GM19025 (cell line): Measurements from ENCODE around the gene MORN3.
"Not testable (repeated sequence)": the region's sequence is repeated elsewhere in the genome, so short reads cannot be mapped to it uniquely, and the experiment has no call there.

ENCODE experiments used
- ATAC-seq: cut with Tn5 transposase; IDR thresholded peaks from one replicate; pipeline ENCODE4 v1.9.1; 2021; ENCODE audit warnings: mild to moderate bottlenecking, low read depth, moderate library complexity; ENCODE audit not compliant: unreplicated experiment

MORN3 gene

GRCh38 chr12:121649322-121649721 lies 20.1 kb downstream of the MORN3 start:
- ATAC-seq, result no peak

- no peak for ATAC-seq
Observed at GRCh38 chr12:121648458-121649028, 20.9 kb downstream of the MORN3 start.

GRCh38 chr12:121641343-121641630 lies 28.2 kb downstream of the MORN3 start:
- no peak for ATAC-seq

- ATAC-seq, result no peak
Observed at GRCh38 chr12:121638298-121639202, 30.9 kb downstream of the MORN3 start.

- ATAC-seq, result no peak
Observed at GRCh38 chr12:121637231-121637914, 32.1 kb downstream of the MORN3 start.

- no peak for ATAC-seq
Observed at GRCh38 chr12:121634836-121635235, 34.6 kb downstream of the MORN3 start.

- ATAC-seq, result not testable (repeated sequence)
Observed at GRCh38 chr12:121633833-121634196, 35.6 kb downstream of the MORN3 start.

GRCh38 chr12:121632069-121632970 lies 37.1 kb downstream of the MORN3 start:
- ATAC-seq, result no peak

- no peak for ATAC-seq
Observed at GRCh38 chr12:121630791-121631355, 38.6 kb downstream of the MORN3 start.

- no peak for ATAC-seq
Observed at GRCh38 chr12:121628536-121628935, 40.9 kb downstream of the MORN3 start.

- no peak for ATAC-seq
Observed at GRCh38 chr12:121628037-121628436, 41.4 kb downstream of the MORN3 start.

GRCh38 chr12:121626853-121627640 lies 42.4 kb downstream of the MORN3 start:
- peak; percentile 25 for ATAC-seq

GRCh38 chr12:121626087-121626852 lies 43.2 kb downstream of the MORN3 start, which contains the start of gene ORAI1:
Gene ORAI1 (plus strand): TSS chr12:121626530.
- peak; percentile 74 for ATAC-seq

- no peak for ATAC-seq
Observed at GRCh38 chr12:121620333-121620891, 49.0 kb downstream of the MORN3 start.

- no peak for ATAC-seq
Observed at GRCh38 chr12:121618659-121619233, 50.7 kb downstream of the MORN3 start.

GRCh38 chr12:121614872-121615467 lies 54.5 kb downstream of the MORN3 start:
- ATAC-seq, result no peak

GRCh38 chr12:121613462-121613861 lies 56.0 kb downstream of the MORN3 start:
- no peak for ATAC-seq

- ATAC-seq, result no peak
Observed at GRCh38 chr12:121611306-121611705, 58.1 kb downstream of the MORN3 start.
